CMK (cell line): ENCODE results near the gene SMIM38.

ENCODE experiments used
- DNase-seq: peaks from one replicate; pipeline ENCODE4 v3.0.0-alpha.2; 2010; ENCODE audit warnings: low read depth

SMIM38 gene

GRCh38 chr11:69183613-69184012 lies 27.9 kb downstream of the SMIM38 start:
- DNase-seq = no peak

GRCh38 chr11:69186316-69187260 lies 30.9 kb downstream of the SMIM38 start:
- DNase-seq = no peak

- no peak for DNase-seq
These were observed 31.9 kb downstream of the SMIM38 start for GRCh38 chr11:69187540-69188065.

DNA sequence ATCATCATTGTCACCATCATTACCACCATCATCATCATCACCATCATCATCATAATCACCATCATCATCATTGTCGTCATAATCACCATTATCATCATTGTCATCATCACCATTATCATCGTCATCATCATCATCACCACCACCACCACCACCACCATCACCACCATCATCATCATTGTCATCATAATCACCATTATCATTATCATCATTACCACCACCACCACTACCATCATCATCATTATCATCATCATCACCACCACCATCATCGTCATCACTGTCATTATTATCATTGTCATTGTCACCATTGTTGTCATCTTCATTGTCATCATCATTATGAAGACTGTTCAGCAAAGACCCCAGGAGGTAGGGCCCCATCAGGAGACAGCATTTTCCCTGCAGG lies 33.3 kb downstream of the SMIM38 start:
- DNase-seq = no peak

- DNase-seq = no peak
These were observed 35.2 kb downstream of the SMIM38 start for GRCh38 chr11:69190796-69191536.

DNA sequence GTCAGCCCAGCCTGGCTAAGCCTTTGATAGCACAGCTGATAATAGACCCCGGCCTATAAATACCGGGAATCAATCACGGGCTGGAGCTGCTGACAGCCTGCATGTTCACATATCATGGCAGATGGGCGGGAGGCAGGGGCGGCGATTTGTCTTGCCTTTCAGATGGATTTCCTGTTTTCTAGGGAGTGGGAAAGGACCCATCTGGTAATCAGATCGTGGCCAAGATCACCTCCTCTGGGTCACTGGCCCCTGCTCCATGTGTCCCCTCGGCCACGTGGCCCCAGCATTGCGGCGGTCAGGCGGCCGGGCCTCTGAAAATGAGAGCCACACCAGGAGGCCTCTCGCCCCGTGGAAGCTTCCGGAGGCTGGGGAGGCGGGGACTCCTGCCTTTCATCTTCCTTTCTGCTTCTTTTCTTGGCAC lies 36.6 kb downstream of the SMIM38 start:
- no peak for DNase-seq

- no peak for DNase-seq
These were observed 37.4 kb downstream of the SMIM38 start for GRCh38 chr11:69193151-69193550.

DNA sequence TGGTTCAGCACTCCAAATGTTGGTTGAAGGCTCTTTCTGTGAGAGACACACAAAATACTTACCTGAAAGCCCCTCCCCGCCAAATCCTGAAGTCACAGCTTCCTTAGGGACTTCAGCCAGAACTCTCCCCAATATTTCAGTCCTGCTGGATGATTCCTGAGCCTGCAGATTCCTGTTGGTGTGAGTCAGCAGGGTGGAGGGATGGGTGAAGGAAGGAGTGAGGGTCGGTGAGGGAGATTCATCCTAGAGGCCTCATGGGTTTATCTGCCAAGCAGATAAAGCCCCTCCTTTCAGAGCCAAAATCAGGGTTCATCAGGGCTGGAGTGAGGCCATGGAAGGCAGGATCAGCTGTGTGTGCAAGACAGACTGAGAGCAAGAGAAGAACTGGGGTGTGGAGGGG lies 37.9 kb downstream of the SMIM38 start:
- no peak for DNase-seq

DNA sequence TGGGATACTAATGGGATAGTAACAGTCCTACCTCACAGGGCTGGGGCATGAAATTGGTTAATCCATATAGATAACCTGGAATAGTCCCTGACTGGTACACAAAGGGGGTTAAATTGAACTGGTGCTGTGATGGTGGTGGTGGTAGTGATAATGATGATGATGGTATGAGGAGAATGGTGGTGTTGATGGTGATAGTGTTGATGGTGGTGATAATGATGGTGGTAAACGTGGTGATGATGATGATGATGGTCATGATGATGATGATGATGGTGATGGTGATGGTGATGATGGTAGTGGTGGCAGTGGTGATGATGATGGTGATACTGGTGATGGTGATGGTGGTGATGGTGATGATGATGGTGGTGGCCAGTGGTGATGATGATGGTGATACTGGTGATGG lies 38.7 kb downstream of the SMIM38 start:
- DNase-seq = no peak

GRCh38 chr11:69194956-69195355 lies 39.2 kb downstream of the SMIM38 start:
- no peak for DNase-seq

DNA sequence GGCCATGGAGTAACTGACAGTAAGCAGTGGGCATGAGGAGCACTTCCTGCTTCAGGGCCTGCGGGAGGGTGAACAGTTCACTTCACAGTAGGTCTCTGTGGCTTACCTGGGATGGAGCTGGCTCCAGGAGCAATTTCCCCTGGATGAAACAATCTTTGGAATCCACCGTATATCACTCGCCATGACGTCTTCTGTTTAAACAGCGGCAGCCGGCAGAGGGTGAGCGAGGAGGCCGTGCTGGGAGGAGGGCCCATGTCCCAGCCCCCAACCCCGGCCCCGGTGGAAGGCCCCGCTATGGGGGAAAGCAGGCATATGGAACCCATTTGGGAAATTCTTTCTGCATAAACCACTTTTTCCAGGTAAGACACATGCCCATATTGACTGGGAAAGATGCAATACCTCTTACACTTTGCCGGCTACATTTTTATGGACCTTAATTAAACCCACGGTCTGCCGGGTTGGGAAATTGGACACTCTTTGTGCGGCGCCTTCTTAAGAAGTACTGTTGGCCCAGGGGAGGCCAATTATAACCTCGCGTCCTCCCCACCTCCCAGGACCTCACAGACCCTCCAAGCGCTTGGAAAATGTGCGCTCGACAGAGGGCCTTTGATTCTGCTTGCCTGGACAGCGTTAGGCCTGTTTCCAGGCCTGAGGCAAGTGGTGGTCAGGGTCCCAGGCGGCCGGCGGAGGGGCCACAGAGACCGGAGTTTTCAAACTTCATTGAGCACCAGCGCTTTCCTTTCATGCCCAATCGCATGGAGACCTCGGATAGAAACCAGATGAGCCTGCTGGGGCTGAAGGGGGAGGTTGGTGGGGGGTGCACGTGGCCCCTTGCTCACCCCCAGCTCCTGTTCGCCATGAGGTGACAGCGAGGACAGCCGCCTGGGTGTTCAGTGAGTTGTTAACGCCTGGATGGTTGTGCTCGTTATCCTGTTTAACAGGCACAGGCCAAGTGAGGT lies 40.4 kb downstream of the SMIM38 start:
- DNase-seq = no peak

GRCh38 chr11:69196783-69197169 lies 41.0 kb downstream of the SMIM38 start:
- no peak for DNase-seq

DNA sequence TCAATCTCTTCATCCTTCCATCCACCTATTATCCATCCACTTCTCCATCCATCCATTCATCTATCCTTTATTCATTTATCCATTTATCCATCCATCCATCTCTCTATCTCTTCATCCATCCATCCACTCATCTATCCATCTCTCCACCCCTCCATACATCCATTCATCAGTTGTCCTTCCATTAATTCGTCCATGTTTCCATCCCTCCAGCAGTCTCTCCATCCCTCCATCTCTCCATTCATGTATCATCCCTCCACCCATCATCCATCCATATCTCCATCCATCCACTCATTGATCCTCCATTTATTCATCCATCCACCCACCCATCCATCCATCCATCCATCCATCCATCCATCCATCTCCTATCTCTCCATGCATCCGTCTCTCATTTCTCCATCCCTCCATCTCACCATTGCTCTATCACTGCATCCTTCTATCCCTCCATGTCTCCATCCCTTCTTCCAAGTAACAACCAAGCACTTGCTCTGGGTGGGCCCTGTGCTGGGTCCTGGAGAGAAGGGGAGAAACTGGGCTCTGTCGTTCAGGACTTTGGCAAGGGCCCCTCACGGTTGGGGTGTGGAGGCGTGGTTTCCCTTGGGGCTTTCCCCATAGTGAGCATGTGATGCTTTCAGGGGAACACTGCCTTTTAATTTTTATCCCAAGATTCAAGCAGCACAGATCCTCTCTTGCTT lies 43.3 kb downstream of the SMIM38 start:
- no peak for DNase-seq

DNA sequence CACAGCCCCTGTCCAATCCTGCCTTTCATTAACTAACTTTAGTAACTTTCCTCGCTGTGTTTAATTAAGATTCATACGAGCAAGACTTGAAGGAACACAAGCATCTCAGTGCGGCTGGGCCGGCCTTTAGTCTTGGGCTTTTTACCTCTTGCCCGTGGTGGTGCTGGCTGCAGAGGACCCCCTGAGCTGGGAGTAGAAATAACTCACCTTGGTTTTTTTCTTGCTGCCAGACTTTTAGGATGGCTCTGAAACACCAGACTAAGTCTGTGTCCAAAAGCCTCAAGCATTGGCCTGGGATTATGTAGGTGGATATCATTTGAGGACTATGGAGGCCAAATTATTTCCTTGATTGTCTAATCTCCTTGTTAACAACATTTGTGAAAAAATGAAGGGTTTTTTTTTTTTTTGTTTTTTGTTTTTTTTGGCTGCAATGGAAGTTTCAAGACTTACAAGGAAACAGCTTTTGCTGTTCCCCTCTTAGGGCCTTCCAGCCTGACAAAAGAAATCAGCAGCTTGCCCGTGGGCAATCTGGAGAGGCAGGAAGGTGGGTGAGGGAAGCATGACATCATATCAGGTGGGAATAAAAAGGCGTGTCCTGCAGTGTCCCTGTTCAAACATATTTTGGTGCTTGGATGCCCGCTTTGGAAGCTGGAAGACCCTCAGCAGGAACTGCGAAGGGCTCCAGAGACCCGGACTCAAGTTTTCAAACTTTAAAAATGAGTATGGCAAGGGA lies 44.0 kb downstream of the SMIM38 start:
- no peak for DNase-seq

- DNase-seq = no peak
These were observed 44.8 kb downstream of the SMIM38 start for GRCh38 chr11:69200331-69201065.

DNA sequence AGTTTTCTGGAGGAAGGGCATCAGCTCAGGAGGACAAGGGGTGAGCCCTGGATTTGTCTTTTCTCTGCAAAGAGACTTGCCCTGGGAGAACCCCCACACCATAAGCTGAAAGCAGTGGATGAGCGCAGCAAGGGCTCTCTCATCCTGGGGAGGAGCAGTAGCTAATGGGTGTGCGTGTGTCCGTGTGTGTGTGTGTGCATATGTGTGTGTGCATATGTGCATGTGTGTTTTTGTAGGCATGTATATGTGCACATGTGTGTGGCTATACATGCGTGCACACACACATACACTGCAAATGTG lies 45.3 kb downstream of the SMIM38 start:
- no peak for DNase-seq

DNA sequence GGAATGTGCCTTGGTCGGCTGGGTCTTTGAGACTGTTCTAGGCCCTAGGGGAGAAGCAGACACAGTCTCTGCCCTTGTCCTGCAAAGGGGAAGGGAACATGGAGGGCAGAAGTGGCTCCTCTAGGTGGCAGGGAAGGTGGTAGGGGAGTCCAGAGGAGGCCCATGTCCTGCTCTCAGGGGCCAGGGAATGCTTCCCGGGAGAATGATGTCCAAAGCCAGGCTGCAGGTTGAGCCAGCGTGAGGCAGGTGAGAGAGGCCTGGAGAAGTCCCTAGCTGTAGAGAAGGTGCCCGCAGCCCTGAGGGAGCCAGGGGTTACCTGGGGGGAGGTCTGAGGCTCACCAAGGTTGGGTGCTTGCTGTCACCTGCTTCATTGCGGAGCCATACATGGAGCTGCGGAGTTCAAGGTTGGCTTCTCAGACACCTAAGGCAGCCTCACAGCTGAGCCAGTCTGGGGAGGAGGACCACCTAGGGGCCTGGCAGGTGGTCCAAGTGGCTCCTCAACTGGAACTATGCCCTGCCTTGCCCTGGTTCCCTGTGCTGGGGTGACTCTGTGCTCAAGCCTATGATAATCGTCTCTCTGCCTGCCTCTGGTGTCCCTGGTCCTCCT lies 46.1 kb downstream of the SMIM38 start:
- no peak for DNase-seq

GRCh38 chr11:69202511-69203221 lies 46.9 kb downstream of the SMIM38 start:
- no peak for DNase-seq

DNA sequence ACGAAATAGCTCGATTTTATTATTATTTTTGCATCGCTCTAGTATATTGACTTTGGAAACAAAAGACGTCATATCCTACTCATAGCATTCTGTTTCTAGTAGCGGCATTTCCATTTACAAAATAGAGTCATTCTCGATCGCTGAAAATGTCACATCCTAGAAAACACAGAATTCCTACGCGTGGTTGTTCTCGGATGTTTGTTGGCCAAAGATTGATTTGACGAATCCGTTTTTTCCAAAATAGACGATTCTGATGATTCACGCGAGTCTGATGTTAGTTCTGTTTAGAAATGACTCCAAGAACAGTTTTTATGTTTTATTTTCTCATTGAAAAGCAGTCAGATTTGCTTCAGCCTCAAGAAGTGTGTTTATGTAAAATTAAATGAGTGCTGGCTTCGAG lies 47.6 kb downstream of the SMIM38 start:
- DNase-seq = no peak
